Nephron progenitor cell (in vitro differentiated cells): ENCODE data around the gene ZSWIM6.

Experiments
- DNase-seq: peaks from one replicate; pipeline ENCODE4 v3.0.0; 2021
- H3K27ac Mint-ChIP-seq: 2 replicates; pipeline ENCODE4 v1.8.0; 2021; ENCODE audit warnings: mild to moderate bottlenecking, moderate library complexity, mixed read lengths
- H3K27me3 Mint-ChIP-seq: 2 replicates; pipeline ENCODE4 v1.8.0; 2021; ENCODE audit warnings: mild to moderate bottlenecking, low read depth, mixed read lengths; ENCODE audit not compliant: poor library complexity
- H3K36me3 Mint-ChIP-seq: 2 replicates; pipeline ENCODE4 v1.8.0; 2021; ENCODE audit warnings: low read depth, mixed read lengths
- H3K4me1 Mint-ChIP-seq: 2 replicates; pipeline ENCODE4 v1.8.0; 2021; ENCODE audit warnings: mixed read lengths
- H3K4me3 Mint-ChIP-seq: 2 replicates; pipeline ENCODE4 v1.8.0; 2021; ENCODE audit warnings: mild to moderate bottlenecking, moderate library complexity, mixed read lengths
- H3K9me3 Mint-ChIP-seq: 2 replicates; pipeline ENCODE4 v1.8.0; 2021; ENCODE audit warnings: mild to moderate bottlenecking, moderate library complexity, mixed read lengths
- CTCF ChIP-seq: fragments of 200-600 bp; sonication (generic); IDR thresholded peaks from 2 replicates; pipeline ENCODE4 v1.5.0; 2021; ENCODE audit warnings: antibody characterized with exemption

Gene ZSWIM6

DNA sequence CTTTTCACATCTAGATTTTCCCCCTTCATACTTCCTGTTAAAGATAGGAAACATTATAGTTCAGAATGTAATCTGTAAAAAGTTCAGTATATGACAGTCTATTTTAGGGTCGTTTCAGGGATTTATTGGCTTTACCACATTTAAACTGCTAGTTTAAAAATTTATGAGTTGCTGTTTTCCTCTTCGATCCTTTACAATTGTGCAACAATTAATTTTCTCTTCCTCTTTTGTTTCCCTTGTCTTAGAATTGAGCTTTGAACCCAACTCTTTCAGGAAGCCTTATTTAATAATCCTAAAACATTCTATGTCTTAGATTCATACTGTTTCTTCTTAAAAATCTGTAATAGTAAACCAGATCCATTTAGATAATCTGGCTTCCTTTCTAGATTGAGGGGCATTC, 16.4 kb downstream of the ZSWIM6 start:
- Mint-ChIP-seq H3K9me3 (peaks cover 12% of the 10 kb centered on the region), H3K4me3 (no peak overlapping the region), H3K27me3 (peaks cover 4% of the 10 kb centered on the region), H3K4me1 (peaks cover 38% of the 10 kb centered on the region), H3K36me3 (peaks cover 31% of the 10 kb centered on the region), H3K27ac (peak overlapping the region; percentile 44)
- DNase-seq = no peak
- TF ChIP-seq CTCF = no peak

DNA sequence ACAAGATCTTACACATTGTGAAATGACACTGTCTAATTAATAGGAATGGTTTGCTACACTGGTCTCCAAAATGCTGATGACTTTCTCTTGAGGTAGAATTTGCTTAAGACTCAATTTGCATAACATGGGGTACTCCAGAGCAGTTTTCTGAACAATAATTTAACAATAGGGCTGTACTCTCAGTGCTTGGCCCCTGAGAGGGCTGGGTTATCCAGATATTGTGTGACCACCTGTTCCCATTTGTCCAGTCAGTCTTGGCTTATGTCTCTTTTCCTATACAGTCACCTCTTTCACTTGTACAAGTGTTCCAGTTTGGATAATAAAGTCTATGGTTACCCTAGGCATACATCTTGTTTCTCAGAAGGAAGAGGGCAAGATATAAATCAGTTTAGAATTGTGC, 17.9 kb downstream of the ZSWIM6 start:
- H3K4me1 Mint-ChIP-seq = peaks cover 25% of the 10 kb centered on the region
- peaks cover 12% of the 10 kb centered on the region for H3K9me3 Mint-ChIP-seq
- DNase-seq = no peak
- peaks cover 4% of the 10 kb centered on the region for H3K27me3 Mint-ChIP-seq
- H3K27ac Mint-ChIP-seq = no peak overlapping the region
- peaks cover 31% of the 10 kb centered on the region for H3K36me3 Mint-ChIP-seq
- TF ChIP-seq CTCF = no peak
- H3K4me3 Mint-ChIP-seq = no peak overlapping the region

DNA sequence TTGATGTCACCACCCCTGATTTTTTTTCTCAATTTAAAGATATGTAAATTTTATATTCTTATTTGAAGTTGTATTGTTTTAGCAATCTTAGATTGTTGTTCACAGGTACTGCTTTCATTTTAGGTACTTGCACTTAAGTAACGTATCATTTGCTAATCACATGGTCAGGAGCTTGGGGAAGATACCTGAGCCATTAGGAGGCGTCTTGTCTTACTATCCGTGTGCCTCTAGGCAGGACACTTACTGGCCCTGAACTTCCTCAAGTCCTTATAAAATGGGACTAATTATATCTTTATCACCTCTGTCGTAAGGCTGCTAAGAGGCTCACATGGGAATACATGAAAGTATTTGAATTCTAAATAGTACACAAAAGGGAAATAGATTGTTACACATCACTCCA, 18.5 kb downstream of the ZSWIM6 start:
- Mint-ChIP-seq H3K9me3 (peaks cover 12% of the 10 kb centered on the region), H3K4me1 (peaks cover 25% of the 10 kb centered on the region), H3K27ac (no peak overlapping the region), H3K4me3 (no peak overlapping the region), H3K36me3 (peaks cover 28% of the 10 kb centered on the region), H3K27me3 (peaks cover 4% of the 10 kb centered on the region)
- TF ChIP-seq CTCF = no peak
- DNase-seq = no peak

GRCh38 chr5:61351733-61352132, 19.7 kb downstream of the ZSWIM6 start:
- Mint-ChIP-seq H3K36me3 (peaks cover 23% of the 10 kb centered on the region), H3K4me1 (peaks cover 25% of the 10 kb centered on the region), H3K27me3 (peaks cover 4% of the 10 kb centered on the region), H3K9me3 (peaks cover 8% of the 10 kb centered on the region), H3K4me3 (no peak overlapping the region), H3K27ac (no peak overlapping the region)
- DNase-seq = no peak
- no peak for TF ChIP-seq CTCF

DNA sequence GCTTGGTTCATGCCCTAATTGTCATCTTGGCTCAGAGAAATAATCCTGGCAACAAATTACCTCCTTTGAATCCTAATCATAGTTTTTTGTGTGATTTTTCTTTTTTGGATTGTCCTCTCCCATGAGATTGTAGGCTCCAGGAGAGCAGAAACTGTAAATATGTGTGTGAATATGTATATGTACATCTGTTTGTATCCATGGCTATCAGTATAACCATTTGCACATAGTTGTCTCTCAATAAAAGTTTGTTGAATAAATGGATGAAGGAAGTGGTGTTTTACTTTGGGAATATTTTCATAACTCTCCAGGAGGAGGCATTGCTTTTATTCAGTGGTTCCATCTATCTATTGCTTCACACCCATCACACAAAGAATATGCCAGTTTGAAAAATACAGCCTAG, 20.1 kb downstream of the ZSWIM6 start:
- peaks cover 8% of the 10 kb centered on the region for H3K9me3 Mint-ChIP-seq
- H3K36me3 Mint-ChIP-seq = peaks cover 23% of the 10 kb centered on the region
- H3K4me1 Mint-ChIP-seq = peaks cover 25% of the 10 kb centered on the region
- no peak overlapping the region for H3K27ac Mint-ChIP-seq
- peaks cover 4% of the 10 kb centered on the region for H3K27me3 Mint-ChIP-seq
- DNase-seq = no peak
- H3K4me3 Mint-ChIP-seq = no peak overlapping the region
- no peak for TF ChIP-seq CTCF

GRCh38 chr5:61352612-61353156, 20.6 kb downstream of the ZSWIM6 start:
- peak overlapping the region; percentile 2 for H3K27ac Mint-ChIP-seq
- H3K36me3 Mint-ChIP-seq = peaks cover 21% of the 10 kb centered on the region
- H3K27me3 Mint-ChIP-seq = peaks cover 4% of the 10 kb centered on the region
- no peak for DNase-seq
- H3K4me1 Mint-ChIP-seq = peaks cover 25% of the 10 kb centered on the region
- no peak for TF ChIP-seq CTCF
- peaks cover 7% of the 10 kb centered on the region for H3K9me3 Mint-ChIP-seq
- H3K4me3 Mint-ChIP-seq = no peak overlapping the region
